ENCODE measurements around the gene PLIN5. TPM values are rescaled to one million over a fixed set of nuclear protein-coding genes. Genes with fewer than 3 reads are reported as not detected.
"Not testable (repeated sequence)": the region's sequence is repeated elsewhere in the genome, so short reads cannot be mapped to it uniquely, and the experiment has no call there.

The PLIN5 gene
- polyA plus RNA-seq, 1 donor (not counting 4 experiments of a cell fraction or from before 2014, with no cell fraction given): not detected

DNA sequence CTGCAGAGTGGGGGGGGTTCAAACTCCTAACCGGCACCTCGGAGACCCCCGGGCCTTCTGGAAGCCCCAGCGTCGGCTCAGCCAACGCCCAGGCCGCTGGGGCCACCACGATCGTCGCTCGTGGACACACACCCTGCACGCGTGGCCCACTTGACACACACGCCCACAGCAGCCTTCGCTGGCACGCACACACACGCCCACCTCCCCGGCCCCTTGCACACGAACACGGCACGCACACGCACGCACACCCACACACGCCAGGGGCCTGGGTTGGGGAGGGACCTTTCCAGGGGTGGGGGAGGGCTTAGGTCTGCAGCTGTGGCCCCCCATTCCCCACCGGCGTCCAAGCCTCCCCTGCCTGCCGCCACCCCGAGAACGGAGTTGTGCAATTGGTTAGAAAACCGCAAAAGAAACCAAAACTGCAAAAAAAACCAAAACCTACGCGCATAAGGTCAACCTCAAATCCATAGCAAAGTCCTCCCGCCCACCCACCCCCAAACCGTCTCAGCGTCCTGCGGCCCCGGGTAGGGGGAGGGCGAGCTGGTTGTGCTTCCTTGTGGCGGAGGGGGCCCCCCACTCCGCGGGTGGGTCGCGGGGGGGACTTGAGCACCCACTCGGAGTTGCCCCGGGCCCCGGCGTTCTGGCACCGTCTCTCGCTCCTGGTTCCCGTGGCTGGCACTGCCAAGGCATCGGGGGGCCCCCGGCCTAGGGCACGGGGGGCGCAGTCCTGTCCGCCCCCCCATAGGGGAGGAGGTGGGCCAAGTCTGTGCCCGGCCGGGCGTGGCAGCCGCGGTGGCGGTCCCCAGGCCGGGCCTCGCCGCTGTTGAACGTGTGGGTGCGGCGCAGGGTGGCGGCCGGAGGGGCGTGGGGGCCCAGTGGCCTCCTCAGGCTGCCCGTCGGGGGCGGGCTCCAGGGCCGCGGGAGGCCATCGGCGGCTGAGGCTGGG lies 8.1 kb upstream of the PLIN5 start:
- dilution Hi-C loops (cut with MboI; ENCODE audit: extremely low pct_ligation_motif_present, low sequenced_read_pairs): no loop called here
- H3K9me3 ChIP-seq (ENCODE audit: control insufficient read depth, low read depth, low read length): no peaks in the 10 kb centered on the region
- H3K4me2 ChIP-seq (ENCODE audit: control insufficient read depth, extremely low read depth, insufficient read depth, low read depth, low read length): no peak overlapping the region
- H3K36me3 ChIP-seq (ENCODE audit: control insufficient read depth in 2 of 2, extremely low read depth in 1 of 2, insufficient read depth in 2 of 2, low read length in 2 of 2): no peaks in the 10 kb centered on the region
- no peaks in the 10 kb centered on the region for H3K27me3 ChIP-seq (ENCODE audit: control insufficient read depth, extremely low read depth, insufficient read depth, low read length)
- DNase-seq (ENCODE audit: low read depth, low spot score): no peak
- H3K27ac ChIP-seq (ENCODE audit: control insufficient read depth, insufficient read depth, low read length): no peak overlapping the region
- H2AFZ ChIP-seq (ENCODE audit: control insufficient read depth, low read length): no peak overlapping the region
- FAIRE-seq: no peak
- no peaks in the 10 kb centered on the region for H3K79me2 ChIP-seq (ENCODE audit: control insufficient read depth, insufficient read depth, low read length)
- TF ChIP-seq, protein P1, sequence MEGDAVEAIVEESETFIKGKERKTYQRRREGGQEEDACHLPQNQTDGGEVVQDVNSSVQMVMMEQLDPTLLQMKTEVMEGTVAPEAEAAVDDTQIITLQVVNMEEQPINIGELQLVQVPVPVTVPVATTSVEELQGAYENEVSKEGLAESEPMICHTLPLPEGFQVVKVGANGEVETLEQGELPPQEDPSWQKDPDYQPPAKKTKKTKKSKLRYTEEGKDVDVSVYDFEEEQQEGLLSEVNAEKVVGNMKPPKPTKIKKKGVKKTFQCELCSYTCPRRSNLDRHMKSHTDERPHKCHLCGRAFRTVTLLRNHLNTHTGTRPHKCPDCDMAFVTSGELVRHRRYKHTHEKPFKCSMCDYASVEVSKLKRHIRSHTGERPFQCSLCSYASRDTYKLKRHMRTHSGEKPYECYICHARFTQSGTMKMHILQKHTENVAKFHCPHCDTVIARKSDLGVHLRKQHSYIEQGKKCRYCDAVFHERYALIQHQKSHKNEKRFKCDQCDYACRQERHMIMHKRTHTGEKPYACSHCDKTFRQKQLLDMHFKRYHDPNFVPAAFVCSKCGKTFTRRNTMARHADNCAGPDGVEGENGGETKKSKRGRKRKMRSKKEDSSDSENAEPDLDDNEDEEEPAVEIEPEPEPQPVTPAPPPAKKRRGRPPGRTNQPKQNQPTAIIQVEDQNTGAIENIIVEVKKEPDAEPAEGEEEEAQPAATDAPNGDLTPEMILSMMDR (optimal IDR thresholded peaks at IDR 0.05 in 1 of 3, IDR thresholded peaks at IDR 0.05 in 1 of 3, conservative IDR thresholded peaks at IDR 0.05 in 1 of 3; ENCODE audit: extremely low read depth in 1 of 3, insufficient read depth in 2 of 3, low read length in 3 of 3): no peak
- no peak overlapping the region for H3K4me3 ChIP-seq (ENCODE audit: control insufficient read depth in 2 of 3, extremely low read depth in 1 of 3, insufficient read depth in 2 of 3, low read depth in 1 of 3, low read length in 3 of 3)
- no peak overlapping the region for H3K9ac ChIP-seq (ENCODE audit: control insufficient read depth, extremely low read depth, insufficient read depth, low read length)
- no peaks in the 10 kb centered on the region for H4K20me1 ChIP-seq (ENCODE audit: control insufficient read depth, extremely low read depth, insufficient read depth, low read length)
- peaks cover 7% of the 10 kb centered on the region for H3K4me1 ChIP-seq (ENCODE audit: control insufficient read depth, extremely low read depth, insufficient read depth, low read length)
- no peaks in the 10 kb centered on the region for H3K9me1 ChIP-seq (ENCODE audit: control insufficient read depth, extremely low read depth, insufficient read depth, low read length)

DNA sequence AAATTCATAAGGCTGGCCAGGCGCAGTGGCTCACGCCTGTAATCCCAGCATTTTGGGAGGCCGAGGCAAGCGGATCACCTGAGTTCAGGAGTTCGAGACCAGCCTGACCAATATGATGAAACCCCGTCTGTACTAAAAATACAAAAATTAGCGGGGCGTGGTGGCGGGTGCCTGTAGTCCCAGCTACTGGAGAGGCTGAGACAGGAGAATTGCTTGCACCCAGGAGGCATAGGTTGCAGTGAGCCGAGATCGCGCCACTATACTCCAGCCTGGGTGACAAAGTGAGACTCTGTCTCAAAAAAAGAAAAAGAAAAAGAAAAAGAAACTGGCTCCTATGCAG lies 6.8 kb upstream of the PLIN5 start:
- H3K9ac ChIP-seq (ENCODE audit: control insufficient read depth, extremely low read depth, insufficient read depth, low read length); FAIRE-seq; H3K27ac ChIP-seq (ENCODE audit: control insufficient read depth, insufficient read depth, low read length); H4K20me1 ChIP-seq (ENCODE audit: control insufficient read depth, extremely low read depth, insufficient read depth, low read length); H3K9me1 ChIP-seq (ENCODE audit: control insufficient read depth, extremely low read depth, insufficient read depth, low read length); H3K4me2 ChIP-seq (ENCODE audit: control insufficient read depth, extremely low read depth, insufficient read depth, low read depth, low read length); H3K4me1 ChIP-seq (ENCODE audit: control insufficient read depth, extremely low read depth, insufficient read depth, low read length); H3K79me2 ChIP-seq (ENCODE audit: control insufficient read depth, insufficient read depth, low read length); DNase-seq (ENCODE audit: low read depth, low spot score); H2AFZ ChIP-seq (ENCODE audit: control insufficient read depth, low read length); H3K27me3 ChIP-seq (ENCODE audit: control insufficient read depth, extremely low read depth, insufficient read depth, low read length); H3K9me3 ChIP-seq (ENCODE audit: control insufficient read depth, low read depth, low read length); H3K36me3 ChIP-seq (ENCODE audit: control insufficient read depth in 2 of 2, extremely low read depth in 1 of 2, insufficient read depth in 2 of 2, low read length in 2 of 2); H3K4me3 ChIP-seq (ENCODE audit: control insufficient read depth in 2 of 3, extremely low read depth in 1 of 3, insufficient read depth in 2 of 3, low read depth in 1 of 3, low read length in 3 of 3); dilution Hi-C loops (cut with MboI; ENCODE audit: extremely low pct_ligation_motif_present, low sequenced_read_pairs): not testable (repeated sequence)

Data from keratinocyte (primary cell).